Fibroblast of pulmonary artery (primary cell): ENCODE results near the gene DDX5.
"Not testable (repeated sequence)": the region's sequence is repeated elsewhere in the genome, so short reads cannot be mapped to it uniquely, and the experiment has no call there.

ENCODE experiments used
- DNase-seq: peaks from one replicate; pipeline ENCODE4 v3.0.0-alpha.2; 2010; ENCODE audit warnings: low read depth
- H3K4me3 ChIP-seq: replicated peaks from 2 replicates; pipeline ENCODE4 v1.5.1; 2011; ENCODE audit warnings: low read depth, mild to moderate bottlenecking, control low read depth, low read length, moderate library complexity
- CTCF ChIP-seq: IDR thresholded peaks from 2 replicates; pipeline ENCODE4 v1.5.1; 2011; ENCODE audit warnings: mild to moderate bottlenecking, control low read depth, low read length, inconsistent platforms; ENCODE audit errors: missing control alignments

DDX5 gene

GRCh38 chr17:64480951-64481350 is 25.1 kb downstream of the DDX5 start:
- TF ChIP-seq CTCF: no peak
- DNase-seq: no peak
- no peak overlapping the region for H3K4me3 ChIP-seq

DNA sequence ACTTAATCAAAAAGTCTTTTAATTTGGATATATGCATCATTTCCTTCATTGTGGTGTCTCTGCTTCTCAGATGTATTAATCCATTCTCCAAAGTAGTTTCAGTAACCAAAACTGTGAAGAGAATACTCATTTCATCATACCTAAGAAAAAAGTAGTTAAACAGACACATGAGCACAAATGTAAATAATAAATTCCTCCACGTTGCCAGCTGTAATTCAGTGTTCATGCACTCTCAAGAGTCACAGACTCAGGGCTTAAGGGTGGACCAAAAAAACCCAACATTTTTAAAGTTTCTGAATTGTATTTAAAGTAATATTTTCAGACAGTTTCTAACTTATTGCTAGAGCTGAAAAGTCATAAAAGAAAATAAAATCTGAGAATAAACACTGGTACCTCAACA is 28.2 kb downstream of the DDX5 start:
- no peak overlapping the region for H3K4me3 ChIP-seq
- DNase-seq: no peak
- TF ChIP-seq CTCF: no peak

GRCh38 chr17:64472564-64472963 is 33.5 kb downstream of the DDX5 start:
- H3K4me3 ChIP-seq: no peak overlapping the region
- DNase-seq: no peak
- no peak for TF ChIP-seq CTCF

DNA sequence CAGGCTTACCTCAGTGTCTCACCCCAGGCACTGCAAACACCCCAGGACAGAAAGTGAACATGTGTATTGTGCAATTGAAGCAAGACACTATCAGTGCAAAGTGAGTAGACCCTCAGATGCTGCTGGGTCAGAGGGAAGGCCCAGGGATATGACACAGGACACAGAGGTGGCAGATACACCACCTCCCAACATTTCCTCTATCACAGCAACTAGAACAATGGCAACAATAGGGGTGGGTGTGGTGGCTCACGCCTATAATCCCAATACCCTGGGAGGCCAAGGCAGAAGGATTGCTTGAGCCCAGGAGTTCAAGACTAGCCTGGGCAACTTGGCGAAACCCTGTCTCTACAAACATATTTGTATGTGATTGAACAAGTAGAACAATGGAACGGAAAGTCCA is 34.6 kb downstream of the DDX5 start:
- TF ChIP-seq CTCF: no peak
- no peak for DNase-seq
- no peak overlapping the region for H3K4me3 ChIP-seq

DNA sequence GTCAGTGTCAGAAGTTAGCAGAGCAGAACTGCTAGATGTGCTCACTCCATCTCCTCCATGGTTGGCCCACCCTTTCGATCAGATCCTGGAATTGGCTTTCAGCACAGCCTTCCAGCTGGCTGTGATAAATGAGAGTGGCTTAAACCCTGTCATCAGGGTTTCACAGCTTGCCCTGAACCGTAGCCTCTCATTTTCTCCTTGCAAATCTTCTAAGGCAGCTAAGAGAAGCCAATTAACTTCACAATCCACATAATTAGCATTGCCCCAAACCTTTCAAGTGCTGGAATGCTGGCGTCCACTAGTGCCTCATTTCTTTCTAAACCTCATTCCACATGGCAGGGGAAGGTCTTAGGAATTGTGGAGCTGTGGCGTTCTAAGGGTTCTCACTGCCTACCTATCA is 35.5 kb downstream of the DDX5 start:
- DNase-seq: no peak
- H3K4me3 ChIP-seq: no peak overlapping the region
- no peak for TF ChIP-seq CTCF

GRCh38 chr17:64466834-64467233 is 39.3 kb downstream of the DDX5 start:
- DNase-seq, H3K4me3 ChIP-seq: not testable (repeated sequence)

DNA sequence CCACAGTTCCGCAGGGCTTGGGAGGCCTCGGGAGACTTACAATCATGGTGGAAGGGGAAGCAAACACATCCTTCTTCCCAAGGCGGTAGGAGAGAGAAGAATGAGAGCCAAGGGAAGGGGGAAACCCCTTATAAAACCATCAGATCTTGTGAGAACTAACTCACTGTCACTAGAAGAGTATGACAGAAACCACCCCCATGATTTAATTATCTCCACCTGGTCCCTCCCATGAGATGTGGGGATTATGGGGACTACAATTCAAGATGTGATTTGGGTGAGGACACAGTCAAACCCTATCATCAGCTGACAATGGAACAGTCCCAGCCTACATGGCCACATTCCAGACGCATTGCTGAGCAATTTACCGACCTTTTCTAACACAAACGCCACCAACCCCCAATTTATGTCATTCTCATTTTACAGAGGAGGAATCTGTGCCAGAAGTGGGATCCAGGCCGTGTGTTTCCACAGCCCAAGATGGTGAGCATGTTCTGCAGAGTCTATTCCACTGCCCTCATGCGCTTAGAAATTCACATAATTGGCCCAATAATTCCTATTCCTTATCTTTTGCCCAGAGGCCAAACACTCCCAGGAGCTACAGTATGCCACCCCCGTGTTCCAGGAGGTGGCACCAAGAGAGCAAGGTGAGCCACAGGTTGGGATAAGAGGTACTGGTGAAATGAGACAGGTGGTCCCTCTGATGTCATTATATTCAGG is 39.9 kb downstream of the DDX5 start:
- no peak for DNase-seq
- no peak for TF ChIP-seq CTCF
- H3K4me3 ChIP-seq: no peak overlapping the region
